CD8-positive, alpha-beta memory T cell (primary cell): Measurements from ENCODE around the gene CCDC120. TPM values are rescaled to one million over a fixed set of nuclear protein-coding genes. Genes with fewer than 3 reads are reported as not detected.
A peak's percentile ranks its signal among the peaks of the same experiment; 100 is the strongest.

Experiments
- CTCF ChIA-PET: fragments of 350-600 bp; sonication (Branson Sonifier 250); formaldehyde crosslinking; loops from one replicate; lab custom pipeline; 2021; ENCODE audit warnings: antibody characterized with exemption; lab: Charles Lee
- POLR2A ChIA-PET: fragments of 350-600 bp; sonication (Branson Sonifier 250); formaldehyde crosslinking; loops from one replicate; lab custom pipeline; 2021; ENCODE audit warnings: antibody characterized with exemption; lab: Charles Lee
- DNase-seq, 5 donors: peaks; one replicate each; pipeline versions ENCODE4 v3.0.0 to v3.0.0-alpha.2; 2020 to 2022; ENCODE audit warnings: mixed read lengths in 1 of 5
- H3K27ac ChIP-seq: one replicate; pipeline ENCODE4 v1.7.0; 2013; ENCODE audit warnings: low read depth, mild to moderate bottlenecking, low read length, moderate library complexity
- H3K27me3 ChIP-seq: 2 replicates; pipeline ENCODE4 v1.7.0; 2013; ENCODE audit warnings: low read length, mild to moderate bottlenecking; ENCODE audit not compliant: insufficient read depth, poor library complexity, severe bottlenecking
- H3K36me3 ChIP-seq: 2 replicates; pipeline ENCODE4 v1.7.0; 2013; ENCODE audit warnings: mild to moderate bottlenecking, low read length, moderate library complexity; ENCODE audit not compliant: insufficient read depth
- H3K4me1 ChIP-seq: 2 replicates; pipeline ENCODE4 v1.7.0; 2013; ENCODE audit warnings: mild to moderate bottlenecking, low read length, moderate library complexity; ENCODE audit not compliant: insufficient read depth
- H3K4me3 ChIP-seq: 2 replicates; pipeline ENCODE4 v1.7.0; 2013; ENCODE audit warnings: mild to moderate bottlenecking, low read length
- H3K9me3 ChIP-seq: 2 replicates; pipeline ENCODE4 v1.7.0; 2013; ENCODE audit warnings: mild to moderate bottlenecking, low read length
- H3K27ac Mint-ChIP-seq, 8 donors: one replicate each; pipeline ENCODE4 v1.8.0; 2020 to 2021; ENCODE audit warnings: mixed read lengths in 8 of 8, mild to moderate bottlenecking in 6 of 8, inconsistent platforms in 3 of 8, moderate library complexity in 3 of 8
- H3K27me3 Mint-ChIP-seq, 2 donors: one replicate each; pipeline ENCODE4 v1.8.0; 2020 to 2021; ENCODE audit warnings: mixed read lengths in 2 of 2, mild to moderate bottlenecking in 1 of 2, moderate library complexity in 1 of 2
- H3K36me3 Mint-ChIP-seq, 3 donors: one replicate each; pipeline ENCODE4 v1.8.0; 2020 to 2021; ENCODE audit warnings: mixed read lengths in 3 of 3, inconsistent platforms in 1 of 3, mild to moderate bottlenecking in 1 of 3
- H3K4me1 Mint-ChIP-seq, 3 donors: one replicate each; pipeline ENCODE4 v1.8.0; 2020 to 2021; ENCODE audit warnings: mixed read lengths in 3 of 3, inconsistent platforms in 1 of 3, mild to moderate bottlenecking in 1 of 3
- H3K4me3 Mint-ChIP-seq, 7 donors: one replicate each; pipeline ENCODE4 v1.8.0; 2020 to 2021; ENCODE audit warnings: mixed read lengths in 7 of 7, mild to moderate bottlenecking in 6 of 7, moderate library complexity in 4 of 7, inconsistent platforms in 2 of 7
- H3K9me3 Mint-ChIP-seq, 5 donors: one replicate each; pipeline ENCODE4 v1.8.0; 2020 to 2022; ENCODE audit warnings: mixed read lengths in 5 of 5, mild to moderate bottlenecking in 3 of 5, moderate library complexity in 2 of 5, inconsistent platforms in 1 of 5
- polyA plus RNA-seq: library from polyadenylated mRNA; unstranded; fragments of 300-500 nt; fragmentation: Illumina TruSeq; gene quantifications from one replicate; pipeline ENCODE4 v1.2.3, GENCODE V29; 2021
- total RNA-seq, 2 experiments: library from RNA; stranded (reverse); gene quantifications; one replicate each; pipeline ENCODE4 v1.2.3, GENCODE V29; 2021

The CCDC120 gene
- total and polyA plus RNA-seq, 3 experiments from 2014 or later, result 1.5 to 5.4 (median 5.1) TPM

DNA sequence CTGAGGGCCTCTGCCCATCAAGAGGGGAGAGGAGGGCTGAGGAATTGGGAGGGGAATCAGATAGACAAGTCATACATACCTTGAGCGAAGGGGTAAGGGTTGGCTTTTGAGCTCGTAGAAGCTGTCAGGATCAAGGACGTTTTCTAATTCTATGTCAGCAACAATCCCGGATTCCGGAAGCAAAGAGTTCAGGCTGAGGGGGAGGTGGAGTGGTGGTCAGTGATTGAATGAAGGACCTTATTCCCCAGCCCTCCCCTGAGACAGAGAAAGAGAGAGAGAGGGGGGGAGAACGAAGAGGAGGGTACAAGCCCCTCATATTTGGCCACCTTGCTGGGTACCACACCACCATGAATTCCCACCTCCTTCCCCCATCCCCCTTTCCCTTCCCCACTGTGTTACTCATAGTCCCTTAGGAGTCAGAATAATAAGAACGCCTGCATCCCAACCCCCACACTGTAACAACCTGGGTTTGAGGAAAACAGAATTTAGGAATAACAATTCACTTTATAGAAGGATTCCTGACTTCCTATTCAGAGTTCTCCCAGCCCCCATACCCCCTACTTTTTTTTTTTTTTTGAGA, 18.3 kb upstream of the CCDC120 start:
- DNase-seq, result no peak
- peaks cover 0 to 11% of the 10 kb centered on the region in 2 donors for H3K27me3 Mint-ChIP-seq
- H3K4me1 Mint-ChIP-seq, result peaks cover 34 to 36% (median 34%) of the 10 kb centered on the region in 3 donors
- Histone ChIP-seq H3K4me3 (no peak overlapping the region), H3K36me3 (peaks cover 3% of the 10 kb centered on the region), H3K9me3 (no peaks in the 10 kb centered on the region), H3K27ac (peak overlapping the region; percentile 51), H3K4me1 (peaks cover 11% of the 10 kb centered on the region), H3K27me3 (no peaks in the 10 kb centered on the region)
- POLR2A ChIA-PET, result no interaction called here
- peak overlapping the region in 7 of 8 donors; percentile 72 to 97 (median 77) for H3K27ac Mint-ChIP-seq
- peak overlapping the region in 2 of 7 donors; percentile 43 to 69 for H3K4me3 Mint-ChIP-seq
- peaks cover 0 to 32% (median 3%) of the 10 kb centered on the region in 3 donors for H3K36me3 Mint-ChIP-seq
- CTCF ChIA-PET, result no interaction called here
- H3K9me3 Mint-ChIP-seq, result no peaks in the 10 kb centered on the region

DNA sequence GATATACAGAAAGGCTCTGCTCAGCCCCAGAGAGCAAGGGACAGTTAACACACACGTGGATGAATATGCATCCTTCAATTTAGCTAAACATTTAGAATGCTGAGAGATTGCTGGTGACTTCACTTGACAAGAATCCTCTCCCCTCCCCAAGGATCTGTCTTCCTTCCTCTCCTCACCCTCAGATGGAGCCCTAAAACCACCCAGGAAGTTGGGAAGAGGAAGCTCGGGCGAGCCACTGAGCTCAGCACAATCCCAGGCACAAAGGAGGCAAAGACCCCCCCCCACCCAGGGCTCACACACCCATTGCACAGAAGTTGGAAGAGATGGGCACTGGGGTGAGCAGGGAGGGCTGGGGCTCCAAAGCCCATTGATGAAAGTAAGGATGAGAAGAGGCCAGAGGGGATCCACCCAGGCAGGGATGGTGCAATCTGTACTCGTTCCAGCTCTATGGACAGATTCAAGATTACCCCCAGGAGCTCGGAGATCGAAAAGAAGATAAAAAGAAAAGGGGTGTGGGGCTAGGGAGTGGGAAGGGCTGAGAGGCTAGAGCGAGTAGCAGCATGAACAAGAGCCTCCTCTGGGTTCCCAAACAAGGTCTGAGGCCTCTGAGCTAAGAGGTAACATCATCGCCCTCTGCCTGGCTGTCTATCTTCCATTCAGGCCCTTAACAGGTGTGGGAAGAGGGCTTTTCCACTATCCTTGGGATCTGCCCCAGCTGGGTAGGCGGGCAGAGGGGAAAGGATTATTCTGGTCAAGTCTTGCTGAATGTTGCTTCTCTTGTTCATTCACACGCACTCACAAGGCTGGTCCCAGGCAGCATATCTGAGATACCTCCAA, 16.8 kb upstream of the CCDC120 start:
- H3K9me3 Mint-ChIP-seq, result no peaks in the 10 kb centered on the region
- peaks cover 3% of the 10 kb centered on the region for H3K36me3 ChIP-seq
- peak in 1 of 5 donors; percentile 8 for DNase-seq
- no peaks in the 10 kb centered on the region for H3K9me3 ChIP-seq
- peak overlapping the region; percentile 56 for H3K4me3 ChIP-seq
- H3K4me1 Mint-ChIP-seq, result peaks cover 34 to 36% (median 34%) of the 10 kb centered on the region in 3 donors
- no peaks in the 10 kb centered on the region for H3K27me3 ChIP-seq
- peak overlapping the region; percentile 89 to 98 (median 96) for H3K27ac Mint-ChIP-seq
- H3K27ac ChIP-seq, result peak overlapping the region; percentile 84
- H3K4me3 Mint-ChIP-seq, result peak overlapping the region; percentile 84 to 94 (median 88)
- POLR2A ChIA-PET, result interaction anchor here (0.5 to 1.3 kb wide), 4 partner anchors 9 to 84 kb away, joined by 5 to 7 read pairs (median 6); partner anchors contain the start of gene GRIPAP1
- peaks cover 11% of the 10 kb centered on the region for H3K4me1 ChIP-seq
- H3K36me3 Mint-ChIP-seq, result peaks cover 0 to 28% (median 3%) of the 10 kb centered on the region in 3 donors
- H3K27me3 Mint-ChIP-seq, result peaks cover 0 to 11% of the 10 kb centered on the region in 2 donors
- CTCF ChIA-PET, result interaction anchor here (0.7 to 1.1 kb wide), 2 partner anchors 70 to 105 kb away, joined by 3 to 5 read pairs; partner anchors contain the start of gene KCND1

DNA sequence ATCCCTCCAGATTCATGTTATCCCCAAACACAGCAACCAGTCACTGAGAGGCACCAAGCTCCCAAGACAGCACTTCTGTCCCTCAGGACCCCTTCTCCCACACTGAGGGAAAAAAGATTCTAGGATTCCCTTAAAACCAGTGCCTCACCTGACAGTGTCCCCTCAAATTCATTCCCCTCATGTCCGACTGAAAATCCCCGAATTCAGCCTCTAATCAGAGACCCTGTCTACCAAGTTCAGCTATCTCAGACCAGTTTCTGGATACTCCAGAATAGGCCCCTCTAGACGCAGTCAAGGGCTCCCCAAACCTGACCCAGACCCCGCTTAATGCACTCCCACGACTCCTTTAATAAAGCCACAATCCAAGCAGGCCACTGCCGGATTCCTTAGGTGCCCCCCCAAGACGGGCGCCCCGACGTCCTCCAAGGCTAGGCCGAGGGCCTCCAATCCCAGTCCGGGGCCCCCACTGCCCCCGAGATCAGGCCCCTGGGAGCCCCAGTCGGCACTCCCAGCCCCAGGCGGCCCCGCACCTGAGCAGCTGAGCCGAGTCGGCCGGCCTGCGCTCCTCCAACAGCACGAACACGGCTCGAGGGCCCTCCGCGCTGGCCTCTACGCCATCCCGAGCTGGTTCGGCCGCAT, 16.1 kb upstream of the CCDC120 start:
- Mint-ChIP-seq H3K4me3 (peak overlapping the region; percentile 84 to 94 (median 88)), H3K27ac (peak overlapping the region; percentile 89 to 98 (median 96)), H3K27me3 (peaks cover 0 to 13% of the 10 kb centered on the region in 2 donors), H3K4me1 (peaks cover 34 to 36% (median 34%) of the 10 kb centered on the region in 3 donors), H3K9me3 (no peaks in the 10 kb centered on the region), H3K36me3 (peaks cover 0 to 23% (median 2%) of the 10 kb centered on the region in 3 donors)
- Histone ChIP-seq H3K4me3 (peak overlapping the region; percentile 56), H3K27ac (peak overlapping the region; percentile 84), H3K4me1 (peaks cover 11% of the 10 kb centered on the region), H3K27me3 (no peaks in the 10 kb centered on the region), H3K36me3 (peaks cover 3% of the 10 kb centered on the region), H3K9me3 (no peaks in the 10 kb centered on the region)
- ChIA-PET CTCF (interaction anchor here (0.7 to 1.2 kb wide), 3 partner anchors 71 to 148 kb away, joined by 3 to 5 read pairs (median 3); partner anchors contain the start of gene KCND1), POLR2A (interaction anchor here (0.6 to 1.3 kb wide), 6 partner anchors 14 to 84 kb away, joined by 4 to 13 read pairs (median 6); partner anchors contain the start of gene GRIPAP1)
- peak in 1 of 5 donors; percentile 25 for DNase-seq

DNA sequence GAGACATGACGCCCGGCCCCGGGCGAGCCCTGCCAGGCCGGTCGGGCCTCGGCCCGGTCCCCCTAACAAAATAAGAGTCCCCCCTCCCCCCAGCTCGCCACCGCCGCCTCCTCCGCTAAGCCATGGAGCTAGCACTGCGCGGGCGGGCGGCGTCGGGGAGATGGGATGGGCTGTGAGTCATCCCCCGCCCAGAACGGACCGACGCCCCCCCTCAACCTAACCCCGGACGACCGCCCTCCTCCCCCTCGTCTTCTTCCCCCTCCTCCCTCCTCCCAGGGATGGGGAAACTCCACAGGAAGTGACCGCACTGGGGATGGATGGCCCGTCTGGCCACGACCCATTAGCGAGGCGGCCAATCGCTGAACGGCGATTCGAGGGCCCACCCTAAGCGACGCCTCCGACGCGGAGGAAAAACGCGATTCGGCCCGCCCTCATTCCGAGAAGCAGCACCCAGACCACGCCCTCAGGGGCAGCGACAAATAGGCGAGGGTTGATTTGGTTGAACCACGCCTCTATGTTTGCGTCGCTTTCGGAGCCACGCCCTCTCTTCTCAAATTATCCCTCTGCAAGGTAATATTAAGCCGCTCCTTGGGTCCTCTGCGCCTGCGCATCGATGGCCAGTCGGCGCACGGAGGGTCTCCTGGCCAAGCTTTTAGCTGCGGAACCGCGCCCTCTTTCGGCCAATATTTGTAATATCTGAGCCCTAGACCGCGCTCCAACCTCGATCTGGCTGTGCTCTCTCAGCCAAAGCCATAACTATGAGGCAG, 15.4 kb upstream of the CCDC120 start, which contains the start of gene TFE3:
TFE3 (minus strand) TSS at position 138 of the 767 bp plus-strand sequence; CDS start at position 7, 131 bp downstream.
- POLR2A ChIA-PET, result interaction anchor here (0.6 to 1.3 kb wide), 8 partner anchors 14 to 367 kb away, joined by 3 to 13 read pairs (median 6); partner anchors contain the start of gene GRIPAP1
- Mint-ChIP-seq H3K36me3 (peaks cover 0 to 17% (median 0%) of the 10 kb centered on the region in 3 donors), H3K4me1 (peaks cover 34 to 36% (median 34%) of the 10 kb centered on the region in 3 donors), H3K27ac (peak within 1 kb of the TSS; percentile 89 to 98 (median 96)), H3K27me3 (peaks cover 0 to 11% of the 10 kb centered on the region in 2 donors), H3K9me3 (no peaks in the 10 kb centered on the region), H3K4me3 (peak within 1 kb of the TSS; percentile 84 to 94 (median 88))
- CTCF ChIA-PET, result interaction anchor here (0.7 to 1.3 kb wide), 6 partner anchors 10 to 152 kb away, joined by 3 to 6 read pairs (median 3); partner anchors contain the start of gene KCND1
- Histone ChIP-seq H3K4me3 (peak within 1 kb of the TSS; percentile 56), H3K27me3 (no peaks in the 10 kb centered on the region), H3K36me3 (peaks cover 3% of the 10 kb centered on the region), H3K9me3 (no peaks in the 10 kb centered on the region), H3K4me1 (peaks cover 11% of the 10 kb centered on the region), H3K27ac (peak within 1 kb of the TSS; percentile 84)
- peak; percentile 90 to 98 (median 94) for DNase-seq

DNA sequence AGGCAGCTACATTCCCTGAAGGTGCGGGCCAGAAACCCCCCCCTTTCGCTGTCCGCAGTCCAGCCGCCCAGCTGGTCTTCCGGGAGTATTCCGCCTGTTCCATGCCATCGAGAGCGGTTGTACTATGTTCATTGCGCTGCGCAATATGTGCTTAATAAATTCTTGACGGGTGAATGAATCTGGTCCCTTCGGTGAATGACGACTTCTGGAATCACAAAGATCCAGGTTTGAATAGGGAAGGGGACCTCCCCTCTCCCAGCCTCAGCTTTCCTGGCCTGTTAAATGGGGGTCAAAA, 14.9 kb upstream of the CCDC120 start:
- ChIA-PET POLR2A (interaction anchor here (0.8 kb wide), 1 partner anchor 123 kb away, joined by 3 read pairs; no protein-coding TSS in a partner anchor), CTCF (interaction anchor here (1.1 to 1.3 kb wide), 4 partner anchors 9 to 153 kb away, joined by 3 to 6 read pairs (median 3); no protein-coding TSS in a partner anchor)
- no peak overlapping the region for H3K4me3 ChIP-seq

DNA sequence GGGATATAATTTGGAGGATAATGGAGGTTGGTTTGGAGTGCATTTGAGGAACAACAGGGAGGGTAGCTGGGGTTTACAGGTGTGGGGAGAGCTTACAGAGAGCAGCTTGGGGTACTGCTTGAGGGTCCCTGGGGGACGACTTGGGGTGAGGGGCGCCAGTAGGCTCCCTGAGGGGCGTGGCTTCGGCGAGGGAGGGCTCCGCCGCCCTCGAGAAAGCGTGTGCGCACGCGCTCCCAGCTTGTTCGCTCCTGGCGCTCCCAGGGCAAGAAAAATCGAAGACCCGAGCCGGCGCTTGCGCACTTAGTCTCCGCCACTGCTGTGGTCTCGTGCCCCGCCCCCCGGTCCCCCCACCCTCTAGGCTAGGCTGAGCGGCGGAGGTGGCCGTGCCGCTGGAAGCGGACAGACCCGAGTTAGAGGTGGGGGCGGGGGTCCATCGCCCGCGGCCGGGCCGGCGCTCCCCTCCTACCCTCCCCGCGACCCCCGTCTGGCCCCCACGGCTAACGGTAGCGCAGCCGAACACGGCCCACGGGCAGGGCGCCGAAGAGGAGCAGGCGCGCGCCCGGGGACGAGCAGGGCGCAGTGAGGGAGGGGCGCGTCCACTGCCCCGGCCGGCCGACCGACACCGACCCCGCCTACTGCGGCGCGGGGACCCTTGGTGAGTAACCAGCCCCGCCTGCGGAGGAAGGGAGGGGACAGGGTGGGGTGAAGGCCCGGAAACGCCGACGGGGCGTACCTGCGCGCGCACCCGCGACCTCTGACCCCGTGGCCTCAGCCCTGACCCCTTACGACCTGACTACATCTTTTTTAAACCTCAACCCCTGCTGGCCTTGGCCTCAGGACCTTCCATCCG, 5.4 kb upstream of the CCDC120 start:
- Histone ChIP-seq H3K27me3 (no peaks in the 10 kb centered on the region), H3K4me3 (peak overlapping the region; percentile 41), H3K27ac (peak overlapping the region; percentile 51), H3K36me3 (no peaks in the 10 kb centered on the region), H3K4me1 (peaks cover 14% of the 10 kb centered on the region), H3K9me3 (no peaks in the 10 kb centered on the region)
- peaks cover 0 to 1% (median 0%) of the 10 kb centered on the region in 3 donors for H3K36me3 Mint-ChIP-seq
- H3K4me1 Mint-ChIP-seq, result peaks cover 22 to 41% (median 32%) of the 10 kb centered on the region in 3 donors
- H3K4me3 Mint-ChIP-seq, result peak overlapping the region; percentile 79 to 95 (median 85)
- ChIA-PET POLR2A (interaction anchor here (0.8 kb wide), 1 partner anchor 95 kb away, joined by 5 read pairs; the partner anchor contains the start of gene OTUD5), CTCF (interaction anchor here (0.7 kb wide), 1 partner anchor 10 kb away, joined by 3 read pairs; no protein-coding TSS in a partner anchor)
- peak overlapping the region; percentile 56 to 96 (median 94) for H3K27ac Mint-ChIP-seq
- DNase-seq, result peak; percentile 37 to 79 (median 51)
- peaks cover 0 to 9% of the 10 kb centered on the region in 2 donors for H3K27me3 Mint-ChIP-seq
- no peaks in the 10 kb centered on the region for H3K9me3 Mint-ChIP-seq

More for the DNA sequence above, 14.9 kb upstream of the CCDC120 start:
- no peaks in the 10 kb centered on the region for H3K9me3 ChIP-seq
- peaks cover 0 to 12% (median 0%) of the 10 kb centered on the region in 3 donors for H3K36me3 Mint-ChIP-seq
- peaks cover 32 to 36% (median 34%) of the 10 kb centered on the region in 3 donors for H3K4me1 Mint-ChIP-seq
- H3K36me3 ChIP-seq, result peaks cover 3% of the 10 kb centered on the region
- peak overlapping the region; percentile 84 for H3K27ac ChIP-seq
- H3K27me3 Mint-ChIP-seq, result peaks cover 0 to 9% of the 10 kb centered on the region in 2 donors
- H3K9me3 Mint-ChIP-seq, result no peaks in the 10 kb centered on the region
- H3K27me3 ChIP-seq, result no peaks in the 10 kb centered on the region
- peaks cover 11% of the 10 kb centered on the region for H3K4me1 ChIP-seq
- peak overlapping the region; percentile 86 to 96 (median 93) for H3K27ac Mint-ChIP-seq
- DNase-seq, result no peak
- H3K4me3 Mint-ChIP-seq, result peak overlapping the region; percentile 76 to 90 (median 86)
